Stimulated activated CD4-positive, alpha-beta T cell treated with anti-CD3 and anti-CD28 coated beads, Interleukin-4, amount 100 ng/mL, for 48 hours (primary cell): ENCODE results near the gene FEZ2.

ENCODE experiments used
- DNase-seq, 2 donors: peaks; one replicate each; pipeline ENCODE4 v3.0.0-alpha.2; 2020; ENCODE audit warnings: low read depth in 2 of 2

Gene FEZ2

GRCh38 chr2:36530178-36530982 lies 67.6 kb downstream of the FEZ2 start:
- no peak for DNase-seq

- no peak for DNase-seq
Measured at GRCh38 chr2:36528766-36529392, 69.1 kb downstream of the FEZ2 start.

GRCh38 chr2:36528274-36528673 lies 69.7 kb downstream of the FEZ2 start:
- no peak for DNase-seq

GRCh38 chr2:36526226-36526625 lies 71.7 kb downstream of the FEZ2 start:
- DNase-seq = no peak

GRCh38 chr2:36525245-36525644 lies 72.7 kb downstream of the FEZ2 start:
- DNase-seq = no peak

- no peak for DNase-seq
Measured at GRCh38 chr2:36523153-36523552, 74.8 kb downstream of the FEZ2 start.

- no peak for DNase-seq
Measured at GRCh38 chr2:36520431-36520830, 77.5 kb downstream of the FEZ2 start.

GRCh38 chr2:36516136-36516870 lies 81.7 kb downstream of the FEZ2 start:
- DNase-seq = no peak

GRCh38 chr2:36515538-36515937 lies 82.4 kb downstream of the FEZ2 start:
- no peak for DNase-seq

- no peak for DNase-seq
Measured at GRCh38 chr2:36513661-36514060, 84.3 kb downstream of the FEZ2 start.

- no peak for DNase-seq
Measured at GRCh38 chr2:36512705-36513104, 85.3 kb downstream of the FEZ2 start.

- DNase-seq = no peak
Measured at GRCh38 chr2:36511858-36512603, 85.9 kb downstream of the FEZ2 start.

GRCh38 chr2:36509075-36509474 lies 88.9 kb downstream of the FEZ2 start:
- no peak for DNase-seq

GRCh38 chr2:36507408-36507812 lies 90.6 kb downstream of the FEZ2 start:
- DNase-seq = peak; percentile 1 to 4
